ENCODE data around the gene B3GNT2.

- no peak for TF ChIP-seq CTCF (IDR thresholded peaks at IDR 0.05)
- no peak for TF ChIP-seq POLR2A (IDR thresholded peaks at IDR 0.05)
- TF ChIP-seq POLR2AphosphoS5 (IDR thresholded peaks at IDR 0.05), result no peak
Measured at GRCh38 chr2:62188416-62188815, 7.5 kb upstream of the B3GNT2 start.
